ENCODE results near the gene SHQ1. TPM values are rescaled to one million over a fixed set of nuclear protein-coding genes. Genes with fewer than 3 reads are reported as not detected.
A peak's percentile ranks its signal among the peaks of the same experiment; 100 is the strongest.

The SHQ1 gene
- total RNA-seq, 4 donors from 2014 or later: 11.0 to 105 (median 13.4) TPM

- DNase-seq: no peak
These were observed 44.7 kb downstream of the SHQ1 start for GRCh38 chr3:72803573-72803972.

GRCh38 chr3:72802001-72802400 lies 46.2 kb downstream of the SHQ1 start:
- Histone ChIP-seq H3K36me3 (no peaks in the 10 kb centered on the region), H3K4me3 (no peak overlapping the region), H3K27me3 (no peaks in the 10 kb centered on the region), H3K4me1 (no peaks in the 10 kb centered on the region), H3K9me3 (no peaks in the 10 kb centered on the region), H3K27ac (no peak overlapping the region)
- no peak for DNase-seq
- no peak for TF ChIP-seq POLR2A (IDR thresholded peaks at IDR 0.05)
- no peak for TF ChIP-seq CTCF (IDR thresholded peaks at IDR 0.05)

More at GRCh38 chr3:72803573-72803972, 44.7 kb downstream of the SHQ1 start:
- no peaks in the 10 kb centered on the region for H3K9me3 ChIP-seq
- no peaks in the 10 kb centered on the region for H3K27me3 ChIP-seq
- TF ChIP-seq CTCF (IDR thresholded peaks at IDR 0.05): no peak
- no peak for TF ChIP-seq POLR2A (IDR thresholded peaks at IDR 0.05)
- H3K4me1 ChIP-seq: no peaks in the 10 kb centered on the region
- H3K27ac ChIP-seq: no peak overlapping the region
- no peak overlapping the region for H3K4me3 ChIP-seq
- no peaks in the 10 kb centered on the region for H3K36me3 ChIP-seq

GRCh38 chr3:72800869-72801268 lies 47.4 kb downstream of the SHQ1 start:
- Histone ChIP-seq H3K9me3 (no peaks in the 10 kb centered on the region), H3K36me3 (no peaks in the 10 kb centered on the region), H3K4me1 (no peaks in the 10 kb centered on the region), H3K27me3 (no peaks in the 10 kb centered on the region), H3K27ac (no peak overlapping the region), H3K4me3 (no peak overlapping the region)
- TF ChIP-seq POLR2A (IDR thresholded peaks at IDR 0.05) (no peak), CTCF (IDR thresholded peaks at IDR 0.05) (no peak)
- DNase-seq: no peak

- no peak for TF ChIP-seq CTCF (IDR thresholded peaks at IDR 0.05)
- DNase-seq: no peak
- H3K36me3 ChIP-seq: no peaks in the 10 kb centered on the region
- H3K27me3 ChIP-seq: no peaks in the 10 kb centered on the region
- H3K9me3 ChIP-seq: no peaks in the 10 kb centered on the region
- H3K4me1 ChIP-seq: no peaks in the 10 kb centered on the region
- no peak overlapping the region for H3K4me3 ChIP-seq
- no peak overlapping the region for H3K27ac ChIP-seq
These were observed 49.6 kb downstream of the SHQ1 start for GRCh38 chr3:72798552-72799195.

- no peaks in the 10 kb centered on the region for H3K27me3 ChIP-seq
- no peak overlapping the region for H3K27ac ChIP-seq
- TF ChIP-seq POLR2A (IDR thresholded peaks at IDR 0.05): no peak
- no peak for TF ChIP-seq CTCF (IDR thresholded peaks at IDR 0.05)
- peak in 2 of 3 donors; percentile 55 to 59 for DNase-seq
- no peaks in the 10 kb centered on the region for H3K36me3 ChIP-seq
- H3K4me1 ChIP-seq: no peaks in the 10 kb centered on the region
- no peaks in the 10 kb centered on the region for H3K9me3 ChIP-seq
- no peak overlapping the region for H3K4me3 ChIP-seq
These were observed 50.3 kb downstream of the SHQ1 start for GRCh38 chr3:72797773-72798543.
